HG03378 (cell line): ENCODE results near the gene SPRR1B.
"Not testable (repeated sequence)": the region's sequence is repeated elsewhere in the genome, so short reads cannot be mapped to it uniquely, and the experiment has no call there.

ENCODE experiments used
- ATAC-seq: cut with Tn5 transposase; IDR thresholded peaks from one replicate; pipeline ENCODE4 v1.9.1; 2021; ENCODE audit warnings: mild to moderate bottlenecking, moderate library complexity; ENCODE audit not compliant: unreplicated experiment

The SPRR1B gene, protein sequence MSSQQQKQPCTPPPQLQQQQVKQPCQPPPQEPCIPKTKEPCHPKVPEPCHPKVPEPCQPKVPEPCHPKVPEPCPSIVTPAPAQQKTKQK

DNA sequence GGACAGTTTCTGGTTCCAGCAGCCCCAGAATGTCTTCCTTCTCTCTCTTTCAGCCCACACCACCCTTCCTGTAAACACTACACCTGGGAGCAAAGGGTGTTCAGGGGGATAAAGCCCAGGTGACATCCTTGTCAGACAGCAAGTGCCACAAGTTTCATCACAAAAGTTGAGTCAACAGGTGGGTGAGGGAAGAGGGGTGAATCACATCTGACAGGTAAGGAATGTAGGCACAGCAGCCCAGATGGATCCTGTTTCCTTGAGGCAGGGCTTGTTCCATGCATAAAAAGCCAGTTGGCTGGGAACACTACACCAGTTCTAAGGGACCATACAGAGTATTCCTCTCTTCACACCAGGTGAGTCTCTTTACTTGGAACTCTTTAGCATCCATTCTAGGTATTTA, at the start of gene SPRR1B:
SPRR1B (plus strand) TSS at position 309 of the 400 bp plus-strand sequence. CDS start 1,143 bp downstream, outside the sequence.
- no peak for ATAC-seq

DNA sequence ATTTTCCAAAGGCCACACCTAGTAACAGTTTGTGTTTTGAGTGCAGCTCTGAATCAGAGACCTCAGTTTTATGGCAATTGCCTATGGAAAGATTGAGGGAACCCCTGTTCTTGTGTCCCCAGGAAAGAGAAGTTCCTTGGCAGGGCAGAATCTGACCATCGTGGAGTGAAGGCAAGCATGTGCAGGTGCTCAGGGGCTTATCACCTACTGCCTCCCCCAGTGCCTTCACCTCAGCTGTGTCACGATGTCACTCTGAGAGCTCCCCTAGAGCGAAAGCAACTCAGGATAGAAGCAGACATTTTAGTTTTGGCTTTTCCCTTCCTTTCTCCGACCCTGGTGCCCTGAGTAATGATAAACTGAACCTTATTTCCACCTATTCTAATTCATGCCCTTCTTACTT, 48.9 kb upstream of the SPRR1B start:
- no peak for ATAC-seq

DNA sequence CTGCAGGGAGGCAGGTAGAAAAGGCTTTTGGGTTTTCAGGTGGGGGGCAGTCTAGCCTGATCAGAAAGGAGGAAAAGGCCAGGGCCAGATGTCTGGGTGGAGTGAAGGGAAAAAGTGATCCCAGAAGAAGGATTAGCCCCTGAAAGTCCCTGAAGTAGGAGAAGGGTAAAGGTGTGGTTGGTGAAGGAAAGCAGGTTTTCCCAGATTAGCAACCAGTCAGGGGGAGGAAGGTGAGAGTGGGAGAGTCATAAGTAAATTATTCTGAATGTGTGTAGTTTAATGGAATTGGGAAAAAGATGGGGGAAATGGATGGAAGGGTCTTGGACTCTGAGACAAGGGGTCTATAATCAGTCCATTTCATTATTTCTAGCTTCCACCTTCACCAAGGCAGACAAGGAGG, 47.8 kb upstream of the SPRR1B start:
- no peak for ATAC-seq

DNA sequence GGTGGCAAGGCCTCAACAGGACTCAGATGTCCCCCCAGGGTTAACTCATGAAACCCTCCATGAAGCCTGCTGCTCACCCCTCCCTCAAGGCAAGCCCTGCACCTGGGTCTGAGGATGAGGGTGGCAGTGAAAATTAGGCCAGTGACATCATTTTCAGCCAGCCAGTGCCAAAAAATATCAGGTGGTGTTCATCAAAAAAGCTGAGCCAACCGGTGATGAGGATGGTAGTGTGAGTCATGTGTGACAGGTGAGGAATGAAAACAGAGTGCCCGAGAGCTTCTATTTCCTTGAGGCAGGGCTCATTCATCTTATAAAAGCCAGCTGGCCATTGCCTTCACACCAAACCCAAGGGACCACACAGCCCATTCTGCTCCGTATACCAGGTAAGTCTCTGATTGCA, 47.3 kb upstream of the SPRR1B start, which contains the start of gene SPRR1A:
SPRR1A (plus strand) TSS at position 339 of the 400 bp plus-strand sequence. CDS start 1,150 bp downstream, outside the sequence.
- no peak for ATAC-seq

DNA sequence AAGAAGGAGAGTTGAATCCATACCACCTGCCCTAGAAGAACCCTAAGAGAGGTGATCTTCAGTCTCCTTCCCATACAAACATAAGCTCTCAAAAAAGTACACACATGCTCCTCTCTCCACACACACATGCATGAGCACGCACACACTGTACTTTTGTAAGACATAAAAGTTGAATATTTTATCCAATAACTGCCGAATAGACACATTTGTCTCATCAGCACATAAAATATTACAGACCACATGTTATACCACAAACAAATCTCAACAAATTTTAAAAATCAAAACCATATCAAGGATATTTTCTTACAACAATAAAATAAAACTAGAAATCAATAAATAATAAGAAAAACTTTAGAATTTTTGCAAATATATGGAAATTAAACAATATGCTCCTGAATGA, 44.4 kb upstream of the SPRR1B start:
- ATAC-seq: no peak

DNA sequence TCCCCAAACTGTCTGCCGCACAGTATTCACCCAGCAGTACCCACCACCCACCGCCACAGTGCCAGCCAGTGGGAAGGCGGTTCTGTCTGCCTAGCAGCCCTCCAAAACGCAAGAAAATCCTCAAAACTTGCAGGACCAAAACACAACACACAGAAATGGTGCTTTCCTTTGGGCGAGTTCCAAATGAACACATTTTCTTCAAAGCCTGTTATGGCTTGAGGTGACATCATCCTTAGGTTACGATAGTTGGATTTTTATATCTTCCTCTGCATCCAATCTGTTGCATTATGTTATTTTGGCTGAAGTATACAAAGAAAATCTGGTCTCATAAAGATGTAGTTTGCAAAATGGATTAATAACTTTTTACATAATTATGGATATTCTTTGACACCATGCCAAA, 37.8 kb upstream of the SPRR1B start:
- ATAC-seq: no peak

DNA sequence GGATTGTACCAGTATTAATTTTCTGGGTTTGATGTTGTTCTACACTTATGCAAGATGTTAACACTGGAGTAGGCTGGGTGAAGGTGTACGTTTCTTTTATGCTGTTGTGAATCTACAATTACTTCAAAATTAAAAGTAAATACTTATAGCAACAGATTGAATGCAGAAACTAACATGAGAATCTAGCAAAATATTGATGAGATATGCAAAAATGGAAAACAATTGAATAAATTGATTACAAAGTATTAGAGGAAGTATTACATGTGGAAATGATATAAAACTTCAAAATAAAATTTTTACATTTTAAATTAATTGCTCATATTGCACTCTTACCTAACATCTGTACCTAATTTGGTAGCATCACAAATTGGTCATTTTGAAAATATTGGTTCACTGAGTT, 35.2 kb upstream of the SPRR1B start:
- no peak for ATAC-seq

DNA sequence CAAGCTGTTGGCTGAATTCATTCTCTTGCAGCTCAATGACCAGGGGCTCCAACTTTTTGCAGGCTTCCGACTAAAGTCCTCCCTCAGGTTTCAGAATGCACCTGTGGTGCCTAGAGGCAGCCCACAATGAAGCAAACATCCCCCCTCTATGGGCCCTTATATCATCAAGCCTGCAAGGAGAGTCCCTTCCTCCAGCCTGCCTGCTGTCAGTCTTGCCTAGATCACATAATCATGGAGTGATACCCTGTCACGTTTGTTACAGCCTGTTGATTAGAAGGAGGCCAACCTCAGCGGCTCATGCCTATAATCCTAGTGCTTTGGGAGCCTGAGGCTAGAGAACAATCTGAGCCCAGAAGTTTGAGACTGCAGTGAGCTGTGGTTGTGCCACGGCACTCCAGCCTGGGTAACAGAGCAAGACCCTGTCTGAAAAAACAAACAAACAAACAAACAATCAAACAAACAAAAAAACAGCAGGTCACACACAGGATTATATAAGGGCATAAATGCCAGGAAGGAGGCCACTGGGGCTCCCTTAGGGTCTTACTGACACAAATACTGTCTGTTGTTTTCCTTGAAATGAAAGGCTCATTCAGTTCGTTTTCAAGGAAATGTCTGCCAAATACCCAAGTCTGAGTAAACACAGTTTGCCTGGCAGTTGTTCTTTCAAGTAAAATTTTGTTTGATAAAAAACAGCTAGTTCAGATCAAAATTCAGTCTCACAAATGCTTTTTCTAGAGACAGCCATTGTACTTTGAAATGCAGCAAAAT, 34.2 kb upstream of the SPRR1B start:
- no peak for ATAC-seq

DNA sequence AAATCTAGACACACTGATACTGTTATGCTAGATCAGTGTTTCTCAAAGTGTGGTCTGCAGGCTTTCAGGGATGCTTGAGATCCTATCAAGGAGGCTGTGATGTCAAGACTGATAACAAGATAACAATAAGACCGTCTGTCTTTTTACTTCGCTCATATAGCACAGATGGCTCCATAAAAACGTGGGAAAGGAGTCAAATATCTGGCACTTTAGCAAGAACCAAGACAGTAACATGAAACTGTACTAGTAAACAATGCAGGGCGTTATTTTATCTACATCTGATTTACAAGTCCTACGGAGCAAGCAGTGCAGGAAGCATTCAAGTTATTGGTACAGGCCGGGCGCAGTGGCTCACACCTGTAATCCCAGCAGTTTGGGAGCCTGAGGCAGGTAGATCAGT, 33.1 kb upstream of the SPRR1B start:
- no peak for ATAC-seq

DNA sequence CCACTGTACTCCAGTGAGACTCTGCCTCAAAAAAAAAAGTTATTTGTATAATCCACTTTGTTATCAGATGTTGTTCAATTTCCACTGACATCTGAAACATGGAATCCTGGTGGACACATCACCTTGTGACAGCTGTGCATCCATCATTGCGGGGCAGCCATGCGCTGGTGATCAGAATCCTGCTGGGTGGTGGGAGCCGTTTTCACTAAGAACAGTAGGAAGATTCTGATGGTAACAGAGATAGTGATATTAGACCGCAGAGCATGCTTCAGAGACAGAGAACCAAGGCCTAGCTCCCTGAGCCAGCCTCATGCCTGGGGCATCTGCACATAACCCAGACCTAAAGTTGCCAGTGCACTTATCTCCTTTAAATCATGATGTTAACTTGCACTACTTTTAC, 32.5 kb upstream of the SPRR1B start:
- no peak for ATAC-seq

DNA sequence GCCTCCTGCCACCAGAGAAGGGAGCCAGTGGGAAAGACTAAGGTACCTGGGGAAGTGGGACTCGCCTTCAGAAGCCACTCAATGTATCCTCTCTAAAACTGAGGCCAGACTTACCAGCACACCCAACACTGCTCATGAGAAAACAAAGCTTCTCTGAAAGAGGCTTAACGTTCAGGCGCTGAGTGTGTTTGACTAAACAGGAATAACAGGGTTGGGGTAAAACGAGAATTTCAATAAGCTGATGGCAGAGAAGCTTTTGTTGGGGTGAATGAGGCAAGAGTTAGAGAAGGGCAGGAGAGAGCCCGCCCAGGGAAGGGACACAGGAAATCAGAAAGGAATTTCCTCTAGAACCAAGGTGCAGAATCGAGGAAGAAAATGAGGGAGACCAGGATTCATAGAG, 31.2 kb upstream of the SPRR1B start:
- ATAC-seq: no peak

DNA sequence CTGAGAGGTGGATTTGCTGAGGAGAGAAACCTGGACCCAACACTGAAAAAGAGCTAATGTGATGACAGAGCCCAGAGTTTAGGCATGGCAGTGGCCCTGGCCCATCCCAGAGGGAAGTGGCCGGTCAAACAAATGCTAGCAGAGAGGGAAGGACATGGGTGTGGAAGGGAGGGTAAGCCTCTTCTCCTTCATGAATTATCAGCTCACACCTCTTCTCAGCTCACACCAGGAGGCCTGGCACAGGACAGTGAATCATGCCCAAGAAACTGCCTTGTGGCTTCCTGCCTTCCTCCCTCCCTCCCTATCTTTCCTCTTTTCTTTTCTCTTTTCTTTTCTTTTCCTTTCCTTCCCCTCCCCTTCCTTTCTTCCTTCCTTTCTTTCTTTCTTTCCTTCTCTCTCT, 30.7 kb upstream of the SPRR1B start:
- no peak for ATAC-seq

DNA sequence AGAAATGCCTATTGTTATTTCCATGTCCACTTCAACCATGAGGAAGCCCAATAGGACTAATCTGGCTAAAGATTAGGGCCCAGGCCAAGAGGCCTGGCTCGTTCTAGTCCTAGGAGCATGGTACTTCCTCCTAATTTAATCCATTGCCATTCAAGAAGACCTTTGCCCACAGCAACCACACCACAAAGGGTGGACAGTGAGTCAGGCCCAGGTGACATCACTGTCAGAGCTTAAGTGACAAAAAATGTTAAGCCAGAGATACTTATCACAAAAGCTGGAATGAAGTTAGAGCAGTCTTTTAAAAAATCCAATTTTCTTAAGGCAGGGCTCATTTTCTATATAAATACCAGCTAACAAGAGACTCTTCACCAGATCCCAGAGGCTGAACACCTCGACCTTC, 29.6 kb upstream of the SPRR1B start, which contains the start of gene SPRR3:
SPRR3 (plus strand) TSS at position 368 of the 400 bp plus-strand sequence. CDS start 1,272 bp downstream, outside the sequence.
- ATAC-seq: no peak

DNA sequence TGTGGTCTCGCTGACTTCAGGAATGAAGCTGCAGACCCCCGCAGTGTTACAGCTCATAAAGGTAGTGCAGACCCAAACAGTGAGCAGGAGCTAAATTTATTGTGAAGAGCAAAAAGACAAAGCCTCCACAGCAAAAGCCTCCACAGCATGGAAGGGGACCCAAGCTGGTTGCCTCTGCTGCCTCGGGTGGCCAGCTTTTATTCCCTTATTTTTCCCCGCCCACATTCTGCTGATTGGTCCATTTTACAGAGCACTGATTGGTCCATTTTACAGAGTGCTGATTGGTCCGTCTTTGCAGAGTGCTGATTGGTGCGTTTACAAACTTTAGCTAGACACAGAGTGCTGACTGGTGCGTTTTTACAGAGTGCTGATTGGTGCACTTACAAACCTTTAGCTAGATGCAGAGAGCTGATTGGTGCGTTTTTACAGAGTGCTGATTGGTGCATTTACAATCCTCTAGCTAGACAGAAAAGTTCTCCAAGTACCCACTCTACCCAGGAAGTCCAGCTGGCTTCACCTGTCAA, 19.7 kb upstream of the SPRR1B start:
- ATAC-seq: not testable (repeated sequence)

DNA sequence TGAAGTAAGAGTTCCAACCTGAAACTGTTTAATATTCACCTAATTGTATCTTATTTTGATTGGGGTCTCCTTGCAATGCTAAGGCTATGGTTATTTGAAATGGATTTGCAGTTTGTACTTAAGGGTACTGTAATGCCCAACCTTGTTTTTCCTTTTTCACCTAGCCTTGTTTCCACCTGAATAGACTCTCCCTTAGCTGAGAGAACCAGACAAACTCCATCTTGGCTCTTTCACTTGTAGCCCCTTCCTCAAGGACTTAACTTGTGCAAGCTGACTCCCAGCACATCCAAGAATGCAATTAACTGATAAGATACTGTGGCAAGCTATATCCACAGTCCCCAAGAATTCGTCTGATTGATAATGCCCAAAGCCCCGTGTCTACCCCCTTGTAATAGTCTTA, 9.2 kb upstream of the SPRR1B start:
- not testable (repeated sequence) for ATAC-seq

DNA sequence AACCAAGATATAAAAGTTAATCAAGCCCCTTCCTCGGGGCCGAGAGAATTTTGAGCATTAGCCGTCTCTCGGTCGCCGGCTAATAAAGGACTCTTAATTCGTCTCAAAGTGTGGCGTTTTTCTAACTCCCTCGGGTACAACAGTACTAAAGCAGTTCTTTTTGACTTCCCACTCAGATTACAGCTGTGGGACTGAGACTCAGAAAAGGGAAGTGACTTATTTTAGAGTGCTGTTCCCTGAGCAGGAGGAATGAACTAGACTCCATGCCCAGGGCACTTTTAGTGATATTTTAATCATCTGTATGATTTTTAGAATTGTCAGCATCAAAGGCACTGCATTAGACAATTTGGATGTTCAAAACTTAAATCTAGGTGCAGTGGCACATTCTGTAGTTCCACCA, 8.7 kb upstream of the SPRR1B start:
- not testable (repeated sequence) for ATAC-seq

DNA sequence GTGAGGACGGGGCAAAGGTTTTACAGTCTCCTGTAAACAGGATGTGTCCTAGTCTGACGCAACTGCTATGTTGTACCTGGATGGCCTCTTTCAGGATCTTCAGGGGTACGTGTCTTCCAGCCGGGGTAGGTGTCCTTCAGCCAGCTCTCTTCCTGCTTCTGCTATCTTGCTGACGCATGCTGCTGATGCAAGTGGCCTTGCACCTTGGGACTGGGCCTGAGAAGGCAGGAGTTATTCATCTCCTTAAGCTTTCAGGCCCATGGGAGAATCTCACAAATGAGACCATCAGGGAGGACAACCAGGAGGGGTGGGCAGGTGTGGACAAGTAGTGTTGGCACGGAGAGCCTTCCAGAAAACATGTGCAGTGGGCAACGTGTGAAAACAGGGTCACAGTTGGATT, 7.9 kb upstream of the SPRR1B start:
- no peak for ATAC-seq

DNA sequence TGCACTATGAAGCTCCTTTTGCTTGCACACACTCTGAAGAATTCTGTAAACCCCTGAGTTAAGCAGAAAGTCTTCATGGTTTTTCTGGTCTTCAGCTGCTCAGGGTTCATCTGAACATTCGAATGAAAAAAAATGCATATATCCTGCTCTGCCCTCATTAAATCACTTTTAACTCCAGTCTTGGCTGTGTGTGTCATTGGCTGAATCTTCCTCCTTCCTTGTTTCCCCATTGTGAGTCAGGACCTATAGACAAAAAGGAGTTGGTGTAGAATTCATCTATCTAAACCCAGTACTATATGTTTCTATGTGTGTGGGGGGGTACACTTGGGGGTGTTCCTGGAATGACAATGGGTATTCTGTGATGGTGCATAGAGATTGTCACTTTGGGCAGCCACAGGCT, 6.6 kb upstream of the SPRR1B start:
- no peak for ATAC-seq

DNA sequence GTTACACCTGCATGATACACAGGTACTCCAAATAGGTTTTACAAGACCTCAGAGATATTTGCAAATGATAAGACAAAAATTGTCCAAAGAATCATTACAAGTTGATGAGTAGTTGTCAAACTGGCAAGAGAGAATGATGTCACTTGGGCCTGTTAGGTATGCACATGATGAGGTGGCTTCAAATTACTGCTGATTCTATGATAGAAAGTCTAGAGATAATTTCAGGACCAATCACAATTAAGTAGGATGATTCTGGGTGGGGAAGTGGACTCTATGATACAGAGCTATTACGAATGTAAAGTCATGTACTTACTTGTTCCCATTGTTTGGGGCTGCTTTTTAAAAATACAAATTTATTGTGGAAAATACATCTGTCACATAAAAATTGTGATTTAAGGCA, 5.2 kb upstream of the SPRR1B start:
- no peak for ATAC-seq

DNA sequence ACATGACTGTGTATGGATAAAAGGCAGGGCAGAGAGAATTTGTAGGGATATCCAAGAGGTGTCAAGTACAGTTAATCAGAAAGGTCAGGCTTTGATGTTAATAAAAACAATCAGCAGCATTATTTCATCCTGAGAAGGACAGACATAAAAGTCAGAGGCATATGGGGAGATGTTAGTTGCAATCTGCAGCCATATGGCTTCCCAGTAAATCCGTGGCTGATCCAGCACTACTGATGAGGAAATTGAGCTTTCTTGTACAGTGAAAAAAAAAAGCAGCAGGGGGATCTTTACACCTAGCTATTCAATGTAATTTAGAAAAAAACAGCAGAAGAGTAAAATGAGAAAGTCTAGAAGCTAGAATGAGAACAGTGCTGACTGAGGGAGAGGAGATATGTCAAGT, 2.2 kb upstream of the SPRR1B start:
- ATAC-seq: no peak

DNA sequence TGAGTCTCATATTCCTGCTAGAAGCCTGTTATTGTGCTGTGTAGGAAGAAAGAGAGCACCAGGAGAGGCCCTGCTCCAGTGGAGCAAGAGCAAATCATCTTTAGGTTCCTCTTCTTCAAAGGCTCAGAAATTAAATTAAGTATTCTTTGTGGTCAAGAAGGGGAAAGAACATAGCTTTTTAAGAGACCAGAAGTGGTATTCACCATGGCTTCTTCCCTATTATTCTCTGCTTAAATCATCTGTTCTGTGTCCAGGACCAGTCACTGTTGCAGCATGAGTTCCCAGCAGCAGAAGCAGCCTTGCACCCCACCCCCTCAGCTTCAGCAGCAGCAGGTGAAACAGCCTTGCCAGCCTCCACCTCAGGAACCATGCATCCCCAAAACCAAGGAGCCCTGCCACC, 1.1 kb downstream of the SPRR1B start:
- ATAC-seq: no peak

DNA sequence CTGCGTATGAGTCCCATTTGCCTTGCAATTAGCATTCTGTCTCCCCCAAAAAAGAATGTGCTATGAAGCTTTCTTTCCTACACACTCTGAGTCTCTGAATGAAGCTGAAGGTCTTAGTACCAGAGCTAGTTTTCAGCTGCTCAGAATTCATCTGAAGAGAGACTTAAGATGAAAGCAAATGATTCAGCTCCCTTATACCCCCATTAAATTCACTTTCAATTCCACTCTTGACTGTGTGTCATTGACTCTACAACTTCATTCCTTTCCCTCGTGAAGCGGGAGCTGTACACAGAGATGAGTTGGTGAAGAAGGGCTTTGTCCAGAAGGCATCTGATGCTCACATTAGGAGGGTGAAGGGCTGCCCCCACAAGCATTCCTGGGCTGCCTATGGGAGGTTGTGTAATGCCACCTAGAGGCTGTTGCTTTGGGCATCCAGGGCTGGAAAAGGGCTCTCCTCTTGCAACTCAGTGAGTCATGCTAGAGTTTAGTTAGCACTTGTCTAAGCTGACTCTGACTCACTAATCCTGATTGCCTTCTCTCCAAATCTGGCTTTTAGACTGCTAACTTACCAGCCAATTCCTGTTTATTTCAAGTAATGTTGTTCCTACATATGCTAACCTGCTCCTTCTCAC, 1.8 kb downstream of the SPRR1B start:
- no peak for ATAC-seq
